SK-N-SH (cell line): Measurements from ENCODE around the gene TBC1D19. TPM values are rescaled to one million over a fixed set of nuclear protein-coding genes. Genes with fewer than 3 reads are reported as not detected.

Experiments
- CTCF ChIA-PET: fragments of 300-600, 350-600 bp; formaldehyde crosslinking; extraction: SDS; loops from one replicate; lab custom pipeline; 2021; lab: Yijun Ruan, JAX
- POLR2A ChIA-PET: fragments of 350-600 bp; sonication (Branson Sonifier 250); formaldehyde crosslinking; extraction: SDS; loops from one replicate; lab custom pipeline; 2020; ENCODE audit warnings: antibody characterized with exemption, inconsistent platforms; lab: Yijun Ruan, JAX
- DNase-seq: peaks from one replicate; pipeline ENCODE4 v3.0.0; 2012
- H2AFZ ChIP-seq: fragments of 200-600 bp; sonication (generic); 2 replicates; pipeline ENCODE4 v1.8.1; 2016; ENCODE audit warnings: antibody characterized with exemption, mild to moderate bottlenecking, low read depth
- H3F3A ChIP-seq: fragments of 200-600 bp; sonication (generic); replicated peaks from 2 replicates; pipeline ENCODE3; 2016; ENCODE audit warnings: antibody characterized with exemption, mild to moderate bottlenecking; ENCODE audit not compliant: insufficient read depth
- H3K27ac ChIP-seq, 2 experiments: fragments of 200-500 bp in 1 of 2; fragments of 200-600 bp in 1 of 2; sonication (Bioruptor generic) in 1 of 2; sonication (generic), shearing (Covaris generic) in 1 of 2; 2 replicates each; pipeline versions ENCODE4 v1.5.1 to v1.6.1; 2014 to 2016; ENCODE audit warnings: low read depth in 2 of 2, inconsistent platforms in 1 of 2, low read length in 1 of 2, mild to moderate bottlenecking in 1 of 2, mixed read lengths in 1 of 2
- H3K27me3 ChIP-seq: fragments of 200-600 bp; sonication (generic), shearing (Covaris generic); 2 replicates; pipeline ENCODE4 v1.6.1; 2016; ENCODE audit warnings: mixed run types; ENCODE audit not compliant: insufficient read depth
- H3K36me3 ChIP-seq, 2 experiments: fragments of 200-500 bp in 1 of 2; fragments of 200-600 bp in 1 of 2; sonication (Bioruptor generic) in 1 of 2; sonication (generic) in 1 of 2; replicated peaks in 1 of 2; 2 replicates each; pipeline versions ENCODE3 to v1.5.1; 2014 to 2016; ENCODE audit warnings: low read length in 1 of 2, mild to moderate bottlenecking in 1 of 2; ENCODE audit not compliant: insufficient read depth in 2 of 2, control insufficient read depth in 1 of 2
- H3K4me1 ChIP-seq, 2 experiments: fragments of 200-500 bp in 1 of 2; fragments of 200-600 bp in 1 of 2; sonication (Bioruptor generic) in 1 of 2; sonication (generic), shearing (Covaris generic) in 1 of 2; 2 replicates each; pipeline versions ENCODE4 v1.5.1 to v1.6.1; 2014 to 2016; ENCODE audit warnings: low read depth in 1 of 2, low read length in 1 of 2, mixed run types in 1 of 2; ENCODE audit not compliant: insufficient read depth in 2 of 2, control insufficient read depth in 1 of 2
- H3K4me2 ChIP-seq: fragments of 200-600 bp; sonication (generic), shearing (Covaris generic); 2 replicates; pipeline ENCODE4 v1.6.1; 2017; ENCODE audit warnings: mixed run types
- H3K4me3 ChIP-seq, 2 experiments: fragments of 200-500 bp in 1 of 2; fragments of 200-600 bp in 1 of 2; sonication (Bioruptor generic) in 1 of 2; sonication (generic), shearing (Covaris generic) in 1 of 2; 2 replicates each; pipeline versions ENCODE4 v1.5.1 to v1.8.1; 2014 to 2016; ENCODE audit warnings: low read depth in 2 of 2, inconsistent platforms in 1 of 2, low read length in 1 of 2, mild to moderate bottlenecking in 1 of 2, mixed read lengths in 1 of 2, moderate library complexity in 1 of 2
- H3K79me2 ChIP-seq: fragments of 200-600 bp; sonication (generic); 2 replicates; pipeline ENCODE4 v1.8.1; 2017; ENCODE audit warnings: mild to moderate bottlenecking; ENCODE audit not compliant: insufficient read depth
- H3K9ac ChIP-seq: fragments of 200-600 bp; sonication (generic); 2 replicates; pipeline ENCODE4 v1.6.1; 2017; ENCODE audit warnings: mixed run types
- H3K9me2 ChIP-seq: fragments of 200-600 bp; sonication (generic); 2 replicates; pipeline ENCODE4 v1.6.1; 2017; ENCODE audit warnings: mixed run types
- H3K9me3 ChIP-seq: fragments of 200-600 bp; sonication (generic); 2 replicates; pipeline ENCODE4 v1.6.1; 2017; ENCODE audit warnings: mixed run types, mild to moderate bottlenecking, moderate library complexity
- H4K20me1 ChIP-seq: fragments of 200-600 bp; sonication (generic); 2 replicates; pipeline ENCODE4 v1.6.1; 2017; ENCODE audit warnings: mild to moderate bottlenecking, mixed run types; ENCODE audit not compliant: insufficient read depth
- CHD2 ChIP-seq: fragments of 150-350 bp; IDR thresholded peaks from 2 replicates; pipeline ENCODE4 v1.6.1; 2018; ENCODE audit warnings: low read length; ENCODE audit not compliant: partially characterized antibody
- GATA2 ChIP-seq: sonication (generic); formaldehyde crosslinking; IDR thresholded peaks from 2 replicates; pipeline ENCODE4 v1.5.0; 2020; ENCODE audit warnings: mild to moderate bottlenecking, missing genetic modification reagents
- MAX ChIP-seq: IDR thresholded peaks from 2 replicates; pipeline ENCODE4 v1.4.0; 2012; ENCODE audit warnings: low read depth
- RAD21 ChIP-seq: IDR thresholded peaks from 2 replicates; pipeline ENCODE4 v1.6.1; 2012; ENCODE audit warnings: mild to moderate bottlenecking, low read length
- REST ChIP-seq: IDR thresholded peaks from 2 replicates; pipeline ENCODE4 v1.6.1; 2012; ENCODE audit warnings: mild to moderate bottlenecking, low read depth, low read length, moderate library complexity
- RXRA ChIP-seq: IDR thresholded peaks from 2 replicates; pipeline ENCODE4 v1.4.0; 2012; ENCODE audit warnings: low read depth, mild to moderate bottlenecking, borderline replicate concordance
- SIN3A ChIP-seq: IDR thresholded peaks from 2 replicates; pipeline ENCODE4 v1.6.1; 2012; ENCODE audit warnings: low read depth, mild to moderate bottlenecking, low read length, moderate library complexity, borderline replicate concordance
- SMC3 ChIP-seq: IDR thresholded peaks from 2 replicates; pipeline ENCODE4 v1.6.1; 2012; ENCODE audit warnings: low read depth, low read length, improper control_type of control experiment
- TEAD4 ChIP-seq: IDR thresholded peaks from 2 replicates; pipeline ENCODE4 v1.4.0; 2012; ENCODE audit warnings: mild to moderate bottlenecking, borderline replicate concordance; ENCODE audit not compliant: insufficient read depth
- USF1 ChIP-seq: IDR thresholded peaks from 2 replicates; pipeline ENCODE4 v1.4.0; 2012; ENCODE audit warnings: low read depth, borderline replicate concordance
- WGBS: methylation state at CpG from one replicate; pipeline ENCODE4 v1.1.6; 2017; ENCODE audit warnings: low lambda C conversion rate; 5-methylcytosine and 5-hydroxymethylcytosine counted together
- polyA plus RNA-seq, 3 experiments: library from polyadenylated mRNA; depleted of rRNA; stranded (reverse); fragments of >200 nt; gene quantifications; 2 replicates each; pipeline ENCODE4 v1.2.3, GENCODE V29; 2012

TBC1D19 gene
- polyA plus RNA-seq, 1 of the 3 experiments (the other 2 are of a cell fraction) = 4.2 TPM

- Histone ChIP-seq H2AFZ (no peak overlapping the region), H3K27me3 (no peaks in the 10 kb centered on the region), H4K20me1 (no peaks in the 10 kb centered on the region), H3K4me3 (no peak overlapping the region), H3K27ac (no peak overlapping the region), H3K9me2 (no peaks in the 10 kb centered on the region), H3F3A (no peaks in the 10 kb centered on the region), H3K36me3 (peaks cover 19 to 26% of the 10 kb centered on the region in 2 experiments), H3K4me1 (no peaks in the 10 kb centered on the region; a peak in 1 of 4 replicates), H3K79me2 (no peaks in the 10 kb centered on the region), H3K4me2 (no peak overlapping the region), H3K9me3 (no peaks in the 10 kb centered on the region; the same call in 1 of the 2 replicates), H3K9ac (no peak overlapping the region)
- no peak for TF ChIP-seq MAX
- ChIA-PET POLR2A (no interaction called here), CTCF (no interaction called here)
- DNase-seq = no peak
Observed at GRCh38 chr4:26748811-26749210, 164.9 kb downstream of the TBC1D19 start.

- H3K9me3 ChIP-seq = no peaks in the 10 kb centered on the region
- no peaks in the 10 kb centered on the region for H3F3A ChIP-seq
- H3K4me3 ChIP-seq = no peak overlapping the region
- H3K79me2 ChIP-seq = no peaks in the 10 kb centered on the region
- no peak for DNase-seq
- no peak overlapping the region for H2AFZ ChIP-seq
- 86% methylated on average over 2 of the region's 2 CpGs for WGBS
- no peaks in the 10 kb centered on the region for H4K20me1 ChIP-seq
- no peak overlapping the region for H3K27ac ChIP-seq
- no peaks in the 10 kb centered on the region for H3K9me2 ChIP-seq
- no peak overlapping the region for H3K9ac ChIP-seq
- H3K4me1 ChIP-seq = no peaks in the 10 kb centered on the region; a peak in 1 of 4 replicates
- no peaks in the 10 kb centered on the region for H3K27me3 ChIP-seq
- CTCF ChIA-PET = no interaction called here
- POLR2A ChIA-PET = no interaction called here
- H3K36me3 ChIP-seq = peaks cover 22 to 31% of the 10 kb centered on the region in 2 experiments
- H3K4me2 ChIP-seq = no peak overlapping the region
- TF ChIP-seq SMC3 (no peak), REST (no peak), TEAD4 (no peak), CHD2 (no peak), RXRA (no peak), USF1 (no peak), GATA2 (CRISPR knock-in tag) (no peak), SIN3A (no peak), RAD21 (no peak)
- TF ChIP-seq, all 33 proteins: peak for 0
Observed at GRCh38 chr4:26749867-26750266, 166.0 kb downstream of the TBC1D19 start.
